ENCODE measurements around the gene ROBO2.

Gene ROBO2

DNA sequence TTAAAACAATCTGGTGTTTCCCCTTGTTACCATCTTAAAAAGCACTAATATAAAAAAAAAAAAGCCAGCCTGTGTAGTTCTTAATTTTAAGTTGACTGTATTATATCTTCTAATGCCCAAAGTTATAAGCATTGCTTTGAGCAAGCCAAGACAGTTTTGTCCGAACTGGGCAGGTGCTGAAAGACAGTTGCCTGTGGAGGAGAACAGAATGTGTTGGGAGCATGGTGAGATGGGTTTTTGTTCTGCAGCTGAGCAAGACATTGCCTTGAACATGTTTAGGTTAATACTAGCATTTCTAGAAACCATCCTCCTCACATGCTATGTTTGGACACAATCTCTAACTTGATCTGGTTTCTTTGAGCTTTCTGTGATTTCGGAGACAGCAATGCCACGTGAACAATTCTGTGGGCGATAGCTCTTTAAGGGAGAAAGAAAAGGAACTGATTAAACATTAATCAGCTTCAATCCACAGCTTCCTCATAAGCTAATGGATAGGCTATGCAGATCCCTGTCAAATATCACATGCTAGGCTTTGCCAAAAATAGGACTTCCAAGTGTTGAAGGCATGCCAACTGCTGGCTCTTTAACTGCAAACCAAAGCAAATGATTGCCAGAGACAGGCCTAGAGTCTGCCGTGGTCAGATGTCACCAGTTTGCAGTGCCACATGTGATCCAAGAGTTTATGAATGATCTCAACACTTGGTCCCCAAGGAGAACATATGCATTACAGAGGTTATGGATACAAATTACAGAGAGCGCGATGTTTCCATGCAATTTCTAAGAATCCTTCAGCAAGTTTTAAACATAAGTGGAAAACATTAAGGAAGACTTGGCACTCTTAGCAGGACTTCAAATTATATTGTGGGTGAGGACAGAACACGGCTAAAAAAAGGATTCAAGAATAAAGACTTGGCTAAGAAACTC lies 428.1 kb downstream of the ROBO2 start:
- TF ChIP-seq, protein P1, sequence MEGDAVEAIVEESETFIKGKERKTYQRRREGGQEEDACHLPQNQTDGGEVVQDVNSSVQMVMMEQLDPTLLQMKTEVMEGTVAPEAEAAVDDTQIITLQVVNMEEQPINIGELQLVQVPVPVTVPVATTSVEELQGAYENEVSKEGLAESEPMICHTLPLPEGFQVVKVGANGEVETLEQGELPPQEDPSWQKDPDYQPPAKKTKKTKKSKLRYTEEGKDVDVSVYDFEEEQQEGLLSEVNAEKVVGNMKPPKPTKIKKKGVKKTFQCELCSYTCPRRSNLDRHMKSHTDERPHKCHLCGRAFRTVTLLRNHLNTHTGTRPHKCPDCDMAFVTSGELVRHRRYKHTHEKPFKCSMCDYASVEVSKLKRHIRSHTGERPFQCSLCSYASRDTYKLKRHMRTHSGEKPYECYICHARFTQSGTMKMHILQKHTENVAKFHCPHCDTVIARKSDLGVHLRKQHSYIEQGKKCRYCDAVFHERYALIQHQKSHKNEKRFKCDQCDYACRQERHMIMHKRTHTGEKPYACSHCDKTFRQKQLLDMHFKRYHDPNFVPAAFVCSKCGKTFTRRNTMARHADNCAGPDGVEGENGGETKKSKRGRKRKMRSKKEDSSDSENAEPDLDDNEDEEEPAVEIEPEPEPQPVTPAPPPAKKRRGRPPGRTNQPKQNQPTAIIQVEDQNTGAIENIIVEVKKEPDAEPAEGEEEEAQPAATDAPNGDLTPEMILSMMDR (IDR thresholded peaks at IDR 0.05) = no peak

DNA sequence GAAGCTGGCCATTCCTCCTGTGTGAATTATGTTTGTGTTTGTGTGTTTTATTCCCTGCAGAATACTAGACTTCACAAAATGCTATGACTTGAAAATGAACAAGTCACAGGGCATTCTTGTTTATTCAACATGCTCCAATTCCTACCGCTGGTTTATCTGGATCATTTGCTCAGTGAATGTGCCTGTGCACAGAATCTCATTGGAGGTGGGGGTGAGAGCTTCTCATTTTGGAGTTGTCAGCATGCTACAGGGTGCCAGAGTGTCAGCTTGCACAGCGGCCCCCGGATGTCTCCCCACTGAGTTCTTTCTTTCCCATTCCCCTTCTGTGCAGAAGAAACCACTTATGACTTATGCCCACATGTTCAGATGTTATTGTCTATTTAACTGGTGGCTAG lies 428.7 kb downstream of the ROBO2 start:
- TF ChIP-seq, protein P1 (IDR thresholded peaks at IDR 0.05) = no peak

DNA sequence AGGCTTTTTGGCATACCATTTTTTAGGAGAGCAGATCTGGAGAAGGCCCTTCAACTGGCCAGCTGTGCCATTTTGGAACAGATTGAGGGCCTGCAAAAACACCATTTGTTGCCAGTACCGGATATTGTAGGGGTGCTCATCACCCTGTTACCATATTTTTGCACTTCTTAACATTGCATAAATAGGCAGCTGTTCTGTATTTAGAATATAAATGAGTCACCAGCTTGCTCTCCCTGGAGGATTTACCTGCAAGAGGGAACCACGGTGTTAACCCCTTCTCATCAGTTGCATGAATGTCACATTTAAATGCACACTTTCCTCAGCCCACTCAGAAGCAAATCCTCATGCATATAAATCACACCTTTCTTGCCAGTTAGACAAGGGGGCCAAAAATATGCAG lies 435.6 kb downstream of the ROBO2 start:
- TF ChIP-seq, protein P1 (IDR thresholded peaks at IDR 0.05) = no peak

DNA sequence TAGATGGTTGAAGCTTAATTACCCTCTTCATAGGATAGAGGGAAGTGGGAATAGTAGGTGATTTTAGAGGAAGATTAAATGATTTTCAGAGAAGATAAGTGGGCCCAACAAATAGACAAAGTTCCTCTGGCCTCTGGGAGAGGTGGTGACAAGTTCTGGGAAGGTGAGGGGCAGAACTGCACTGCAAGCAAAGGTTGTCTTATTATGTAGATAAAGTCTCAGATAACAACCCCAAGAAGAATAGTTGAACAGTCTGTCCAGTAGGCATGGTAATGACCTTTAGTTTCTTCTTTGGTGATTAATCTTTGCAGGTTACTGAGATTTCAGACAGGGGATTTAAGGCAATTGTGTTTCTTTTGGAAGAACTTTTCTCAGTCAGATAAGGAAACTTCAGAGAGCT lies 439.1 kb downstream of the ROBO2 start:
- TF ChIP-seq, protein P1 (IDR thresholded peaks at IDR 0.05) = no peak

DNA sequence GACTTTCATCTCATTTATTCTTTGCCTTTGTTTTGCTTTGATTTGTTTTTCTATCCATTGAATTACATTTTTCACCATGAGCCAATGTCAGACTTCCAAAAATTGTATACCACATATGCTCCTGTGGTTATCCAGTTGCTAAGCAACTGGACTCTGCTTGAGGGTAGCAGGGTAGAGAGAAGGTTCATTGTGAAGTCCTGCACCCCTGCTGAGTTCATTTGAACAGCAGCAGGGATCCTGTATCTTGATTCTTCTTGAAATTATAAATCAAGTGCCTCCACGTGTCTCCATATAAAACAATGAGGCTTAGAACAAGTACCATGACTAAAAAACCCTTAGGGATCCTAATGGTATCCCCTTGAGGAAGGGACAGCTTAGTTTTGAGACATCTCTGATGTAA lies 449.3 kb downstream of the ROBO2 start:
- TF ChIP-seq, protein P1 (IDR thresholded peaks at IDR 0.05) = no peak

DNA sequence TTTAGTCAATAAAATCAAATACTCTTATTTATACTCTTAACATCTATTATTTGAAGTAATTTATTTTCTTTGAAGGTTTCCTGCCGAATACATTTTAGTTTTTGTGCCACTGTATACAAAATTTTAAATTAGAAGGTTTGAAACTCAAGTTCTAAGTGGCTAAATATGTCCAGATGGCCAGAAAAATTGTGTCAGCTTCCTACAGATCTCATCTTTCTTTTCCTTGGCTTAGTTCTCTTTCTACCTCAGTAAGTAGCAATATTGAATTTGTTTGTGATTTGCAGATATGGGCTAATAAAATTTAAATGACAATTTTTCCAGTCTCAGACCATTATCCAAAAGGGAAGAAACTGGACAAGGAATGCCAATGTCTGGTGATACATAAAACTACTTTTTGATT lies 452.1 kb downstream of the ROBO2 start:
- TF ChIP-seq, protein P1 (IDR thresholded peaks at IDR 0.05) = no peak

DNA sequence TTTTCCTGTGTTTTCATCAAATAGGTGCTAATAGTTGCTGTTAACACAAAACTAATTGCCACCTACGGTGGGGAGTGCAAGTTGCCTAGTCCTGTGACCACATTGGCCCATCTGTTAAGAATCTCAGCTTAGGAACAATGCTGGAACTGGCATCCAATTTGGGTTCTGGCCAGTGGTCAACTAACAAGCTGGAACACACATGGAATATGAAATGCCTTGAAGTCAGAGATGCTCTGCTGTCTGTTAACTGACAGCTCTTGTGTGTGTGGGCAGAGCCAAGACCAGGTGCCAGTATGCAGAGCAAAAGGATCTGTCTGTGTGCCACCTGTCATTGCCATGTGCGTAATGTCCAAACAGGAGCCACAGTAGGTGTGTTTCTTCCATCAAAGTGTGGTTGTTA lies 460.8 kb downstream of the ROBO2 start:
- TF ChIP-seq, protein P1 (IDR thresholded peaks at IDR 0.05) = no peak
